Subcutaneous abdominal adipose tissue (tissue), 5 donors: ENCODE data around the gene ATR.
"Not testable (repeated sequence)": the region's sequence is repeated elsewhere in the genome, so short reads cannot be mapped to it uniquely, and the experiment has no call there.

Experiments
- H3K27ac ChIP-seq: one replicate; pipeline ENCODE4 v1.7.0; 2013; ENCODE audit warnings: low read depth, mild to moderate bottlenecking, inconsistent platforms, low read length, moderate library complexity
- H3K27me3 ChIP-seq, 5 donors: one replicate each; pipeline ENCODE4 v1.7.0; 2013; ENCODE audit warnings: low read length in 5 of 5, inconsistent platforms in 1 of 5; ENCODE audit not compliant: control insufficient read depth in 5 of 5, insufficient read depth in 4 of 5
- H3K36me3 ChIP-seq, 5 donors: one replicate each; pipeline ENCODE4 v1.7.0; 2013; ENCODE audit warnings: low read length in 5 of 5; ENCODE audit not compliant: control insufficient read depth in 5 of 5, insufficient read depth in 5 of 5
- H3K4me1 ChIP-seq, 5 donors: one replicate each; pipeline ENCODE4 v1.7.0; 2013; ENCODE audit warnings: low read length in 5 of 5, mild to moderate bottlenecking in 3 of 5, moderate library complexity in 1 of 5; ENCODE audit not compliant: control insufficient read depth in 5 of 5, insufficient read depth in 5 of 5
- H3K4me3 ChIP-seq, 5 donors: one replicate each; pipeline ENCODE4 v1.7.0; 2013; ENCODE audit warnings: low read length in 5 of 5, low read depth in 1 of 5
- H3K9ac ChIP-seq, 5 donors: one replicate each; pipeline ENCODE4 v1.7.0; 2013; ENCODE audit warnings: low read length in 5 of 5, mild to moderate bottlenecking in 4 of 5, moderate library complexity in 3 of 5
- H3K9me3 ChIP-seq, 5 donors: one replicate each; pipeline ENCODE4 v1.7.0; 2013; ENCODE audit warnings: low read length in 5 of 5; ENCODE audit not compliant: control insufficient read depth in 5 of 5
- donor health status: healthy.
- donor health status: healthy.
- donor health status: healthy.
- donor health status: healthy.
- donor health status: healthy.

ATR gene

GRCh38 chr3:142443060-142443459, 135.5 kb downstream of the ATR start:
- H3K27me3 ChIP-seq, H3K9ac ChIP-seq, H3K27ac ChIP-seq, H3K9me3 ChIP-seq, H3K4me3 ChIP-seq, H3K36me3 ChIP-seq: not testable (repeated sequence)
- H3K4me1 ChIP-seq, result peaks cover 6 to 26% (median 21%) of the 10 kb centered on the region in 5 donors

GRCh38 chr3:142439499-142440220, 138.9 kb downstream of the ATR start:
- not testable (repeated sequence) for H3K27me3 ChIP-seq, H3K27ac ChIP-seq, H3K4me1 ChIP-seq, H3K9ac ChIP-seq, H3K36me3 ChIP-seq, H3K9me3 ChIP-seq, H3K4me3 ChIP-seq

GRCh38 chr3:142438096-142438495, 140.4 kb downstream of the ATR start:
- H3K36me3 ChIP-seq, H3K9ac ChIP-seq, H3K4me1 ChIP-seq, H3K9me3 ChIP-seq, H3K4me3 ChIP-seq, H3K27me3 ChIP-seq, H3K27ac ChIP-seq: not testable (repeated sequence)

GRCh38 chr3:142436951-142437585, 141.5 kb downstream of the ATR start:
- no peak overlapping the region for H3K4me3 ChIP-seq
- peaks cover 0 to 3% (median 0%) of the 10 kb centered on the region in 5 donors for H3K4me1 ChIP-seq
- H3K27me3 ChIP-seq, result no peaks in the 10 kb centered on the region
- H3K9me3 ChIP-seq, result no peaks in the 10 kb centered on the region
- H3K36me3 ChIP-seq, result peaks cover 0 to 6% (median 3%) of the 10 kb centered on the region in 5 donors
- H3K27ac ChIP-seq, result no peak overlapping the region
- no peak overlapping the region for H3K9ac ChIP-seq

- Histone ChIP-seq H3K4me3 (no peak overlapping the region), H3K9ac (no peak overlapping the region), H3K27me3 (no peaks in the 10 kb centered on the region), H3K4me1 (no peaks in the 10 kb centered on the region), H3K36me3 (peaks cover 14 to 21% (median 18%) of the 10 kb centered on the region in 5 donors), H3K9me3 (no peaks in the 10 kb centered on the region), H3K27ac (no peak overlapping the region)
Observed at GRCh38 chr3:142434503-142434902, 144.0 kb downstream of the ATR start.

- no peaks in the 10 kb centered on the region for H3K4me1 ChIP-seq
- peaks cover 16 to 26% (median 24%) of the 10 kb centered on the region in 5 donors for H3K36me3 ChIP-seq
- no peak overlapping the region for H3K4me3 ChIP-seq
- no peaks in the 10 kb centered on the region for H3K9me3 ChIP-seq
- H3K27ac ChIP-seq, result no peak overlapping the region
- no peak overlapping the region for H3K9ac ChIP-seq
- H3K27me3 ChIP-seq, result no peaks in the 10 kb centered on the region
Observed at GRCh38 chr3:142433110-142433509, 145.4 kb downstream of the ATR start.

GRCh38 chr3:142429582-142429981, 149.0 kb downstream of the ATR start:
- peaks cover 13 to 36% (median 32%) of the 10 kb centered on the region in 5 donors for H3K36me3 ChIP-seq
- no peaks in the 10 kb centered on the region for H3K27me3 ChIP-seq
- H3K4me3 ChIP-seq, result no peak overlapping the region
- no peaks in the 10 kb centered on the region for H3K9me3 ChIP-seq
- no peak overlapping the region for H3K27ac ChIP-seq
- H3K4me1 ChIP-seq, result no peaks in the 10 kb centered on the region
- no peak overlapping the region for H3K9ac ChIP-seq

GRCh38 chr3:142424754-142425153, 153.8 kb downstream of the ATR start:
- Histone ChIP-seq H3K9me3 (no peaks in the 10 kb centered on the region), H3K27me3 (no peaks in the 10 kb centered on the region), H3K4me3 (no peak overlapping the region), H3K27ac (no peak overlapping the region), H3K4me1 (no peaks in the 10 kb centered on the region), H3K9ac (no peak overlapping the region), H3K36me3 (peaks cover 17 to 49% (median 41%) of the 10 kb centered on the region in 5 donors)

GRCh38 chr3:142418926-142419592, 159.5 kb downstream of the ATR start:
- Histone ChIP-seq H3K4me1 (no peaks in the 10 kb centered on the region), H3K9me3 (no peaks in the 10 kb centered on the region), H3K9ac (no peak overlapping the region), H3K4me3 (no peak overlapping the region), H3K36me3 (peaks cover 43 to 77% (median 54%) of the 10 kb centered on the region in 5 donors), H3K27me3 (no peaks in the 10 kb centered on the region), H3K27ac (no peak overlapping the region)

GRCh38 chr3:142417302-142417701, 161.2 kb downstream of the ATR start:
- no peak overlapping the region for H3K27ac ChIP-seq
- no peaks in the 10 kb centered on the region for H3K9me3 ChIP-seq
- H3K27me3 ChIP-seq, result no peaks in the 10 kb centered on the region
- H3K4me1 ChIP-seq, result no peaks in the 10 kb centered on the region
- no peak overlapping the region for H3K4me3 ChIP-seq
- no peak overlapping the region for H3K9ac ChIP-seq
- H3K36me3 ChIP-seq, result peaks cover 44 to 83% (median 60%) of the 10 kb centered on the region in 5 donors
